Right lobe of liver (tissue), 6 donors: ENCODE measurements around the gene PTPN9. TPM values are rescaled to one million over a fixed set of nuclear protein-coding genes. Genes with fewer than 3 reads are reported as not detected.
A peak's percentile ranks its signal among the peaks of the same experiment; 100 is the strongest.
"Not testable (repeated sequence)": the region's sequence is repeated elsewhere in the genome, so short reads cannot be mapped to it uniquely, and the experiment has no call there.

Experiments used
- ATAC-seq, 4 donors: fragments of 200-7000 bp; cut with Tn5 transposase; one replicate each; pipeline ENCODE4 v1.9.1; 2020; ENCODE audit warnings: mild to moderate bottlenecking in 4 of 4, moderate library complexity in 4 of 4
- DNase-seq, 3 donors: peaks; one replicate each; pipeline ENCODE4 v3.0.0-alpha.2; 2020
- H3K27ac ChIP-seq, 3 donors: fragments of 200-600 bp; one replicate each; pipeline ENCODE4 v1.8.0; 2022
- H3K27me3 ChIP-seq, 2 donors: fragments of 200-600 bp; one replicate each; pipeline ENCODE4 v1.8.0; 2022
- H3K36me3 ChIP-seq, 4 donors: fragments of 200-600 bp; sonication (generic) in 1 of 4; one replicate each; pipeline versions ENCODE4 v1.5.1 to v1.8.0; 2017 to 2022; ENCODE audit warnings: control low read depth in 1 of 4
- H3K4me1 ChIP-seq, 4 donors: fragments of 200-600 bp; sonication (generic) in 1 of 4; one replicate each; pipeline versions ENCODE4 v1.5.1 to v1.8.0; 2017 to 2022; ENCODE audit warnings: control low read depth in 1 of 4
- H3K4me3 ChIP-seq, 3 donors: fragments of 200-600 bp; one replicate each; pipeline ENCODE4 v1.8.0; 2022
- H3K9me3 ChIP-seq, 4 donors: fragments of 200-600 bp; sonication (generic) in 1 of 4; one replicate each; pipeline versions ENCODE4 v1.5.1 to v1.8.0; 2017 to 2022; ENCODE audit warnings: control low read depth in 1 of 4
- CTCF ChIP-seq, 4 donors: fragments of 200-600 bp in 3 of 4; fragments of 450-650 bp in 1 of 4; IDR thresholded peaks; one replicate each; pipeline versions ENCODE4 v1.5.1 to v1.8.0; 2016 to 2022; ENCODE audit warnings: antibody characterized with exemption in 4 of 4, mild to moderate bottlenecking in 2 of 4
- POLR2A ChIP-seq: fragments of 450-650 bp; IDR thresholded peaks from one replicate; pipeline ENCODE4 v1.6.1; 2017; ENCODE audit warnings: antibody characterized with exemption, mild to moderate bottlenecking
- WGBS: methylation state at CpG from one replicate; pipeline ENCODE4 v1.1.6; 2018; ENCODE audit warnings: low coverage, low lambda C conversion rate; ENCODE audit not compliant: insufficient coverage; ENCODE audit errors: missing lambda C conversion rate; 5-methylcytosine and 5-hydroxymethylcytosine counted together
- intact Hi-C, 2 donors: fragments of 100-400 bp; cut with DNase I; formaldehyde crosslinking; loops; one replicate each; pipeline versions ENCODE4 v1.11.2 to v1.14.1; 2022
- total RNA-seq, 6 experiments: library from RNA; depleted of rRNA in 2 of 6; stranded (reverse); fragments of >200 nt in 2 of 6; fragmentation: NEBNext Ultra II Directional in 3 of 6; extraction: Animal tissue kit (Norgen Biotek cat#: 25700) in 3 of 6; gene quantifications; one replicate each; pipeline versions ENCODE4 v1.1.0 to v1.2.4, GENCODE V29; 2016 to 2023
- donor health status: DM: no; HTN: yes; CAD: no.
- donor health status: DM: no; HTN: no; CAD: no.
- donor health status: DM: no; HTN: no; CAD: no.
- donor health status: DM: no; HTN: yes; CAD: no.
- donor health status: DM: no; HTN: yes; CAD: no.

PTPN9 gene
- total RNA-seq, 6 experiments from 2014 or later = 7.6 to 15.4 (median 10.0) TPM

- Histone ChIP-seq H3K27ac (no peak overlapping the region), H3K27me3 (no peaks in the 10 kb centered on the region), H3K36me3 (peaks cover 0 to 32% (median 9%) of the 10 kb centered on the region in 4 donors), H3K9me3 (no peaks in the 10 kb centered on the region), H3K4me1 (peaks cover 0 to 7% (median 2%) of the 10 kb centered on the region in 4 donors), H3K4me3 (no peak overlapping the region)
- intact Hi-C loops = no loop called here
- DNase-seq (no peak), ATAC-seq (peak; percentile 75 to 80 (median 80))
- TF ChIP-seq CTCF (IDR thresholded peaks at IDR 0.05) = peak; percentile 48 to 65 (median 62)
- no peak for TF ChIP-seq POLR2A
- WGBS = 39% methylated on average over 7 of the region's 7 CpGs
These were observed 70.1 kb downstream of the PTPN9 start for GRCh38 chr15:75508840-75509532.

GRCh38 chr15:75502360-75502759, 76.8 kb downstream of the PTPN9 start:
- no peaks in the 10 kb centered on the region for H3K4me1 ChIP-seq
- 98% methylated on average over 6 of the region's 8 CpGs for WGBS
- H3K27me3 ChIP-seq = no peaks in the 10 kb centered on the region
- ATAC-seq (no peak), DNase-seq (no peak)
- intact Hi-C loops = no loop called here
- H3K27ac ChIP-seq = no peak overlapping the region
- no peak for TF ChIP-seq CTCF (IDR thresholded peaks at IDR 0.05)
- TF ChIP-seq POLR2A = no peak
- H3K4me3 ChIP-seq = no peak overlapping the region
- no peaks in the 10 kb centered on the region for H3K9me3 ChIP-seq
- H3K36me3 ChIP-seq = peaks cover 0 to 26% (median 10%) of the 10 kb centered on the region in 4 donors

- 35% methylated on average over 4 of the region's 4 CpGs for WGBS
- TF ChIP-seq CTCF (IDR thresholded peaks at IDR 0.05) (no peak), POLR2A (no peak)
- Histone ChIP-seq H3K27ac (peak overlapping the region; percentile 39 to 79 (median 44)), H3K4me3 (peak overlapping the region in 1 of 3 donors; percentile 10), H3K27me3 (no peaks in the 10 kb centered on the region), H3K4me1 (peaks cover 0 to 10% (median 0%) of the 10 kb centered on the region in 4 donors), H3K36me3 (peaks cover 0 to 6% (median 0%) of the 10 kb centered on the region in 4 donors), H3K9me3 (no peaks in the 10 kb centered on the region)
- ATAC-seq (peak; percentile 88 to 92 (median 90)), DNase-seq (no peak)
- intact Hi-C loops = no loop called here
These were observed 85.4 kb downstream of the PTPN9 start for GRCh38 chr15:75493732-75494131.

GRCh38 chr15:75483961-75484360, 95.2 kb downstream of the PTPN9 start:
- DNase-seq (no peak), ATAC-seq (no peak)
- H3K36me3 ChIP-seq = peaks cover 0 to 7% (median 0%) of the 10 kb centered on the region in 4 donors
- intact Hi-C loops = no loop called here
- H3K27ac ChIP-seq = no peak overlapping the region
- H3K9me3 ChIP-seq = no peaks in the 10 kb centered on the region
- 71% methylated on average over 1 of the region's 1 CpG for WGBS
- no peaks in the 10 kb centered on the region for H3K27me3 ChIP-seq
- TF ChIP-seq CTCF (IDR thresholded peaks at IDR 0.05) (no peak), POLR2A (no peak)
- no peak overlapping the region for H3K4me3 ChIP-seq
- H3K4me1 ChIP-seq = no peaks in the 10 kb centered on the region

GRCh38 chr15:75483556-75483955, 95.6 kb downstream of the PTPN9 start:
- H3K27me3 ChIP-seq, H3K4me3 ChIP-seq, DNase-seq, H3K4me1 ChIP-seq, intact Hi-C loops, H3K9me3 ChIP-seq, ATAC-seq, H3K27ac ChIP-seq: not testable (repeated sequence)
- whole genome bisulfite sequencing = 75% methylated on average over 5 of the region's 5 CpGs
- H3K36me3 ChIP-seq = peaks cover 0 to 11% (median under 1%) of the 10 kb centered on the region in 4 donors
